SK-N-SH (cell line): ENCODE results near the gene IL9. TPM values are rescaled to one million over a fixed set of nuclear protein-coding genes. Genes with fewer than 3 reads are reported as not detected.

Source experiments
- CTCF ChIA-PET: fragments of 300-600, 350-600 bp; formaldehyde crosslinking; extraction: SDS; loops from one replicate; lab custom pipeline; 2021; lab: Yijun Ruan, JAX
- POLR2A ChIA-PET: fragments of 350-600 bp; sonication (Branson Sonifier 250); formaldehyde crosslinking; extraction: SDS; loops from one replicate; lab custom pipeline; 2020; ENCODE audit warnings: antibody characterized with exemption, inconsistent platforms; lab: Yijun Ruan, JAX
- DNase-seq: peaks from one replicate; pipeline ENCODE4 v3.0.0; 2012
- H2AFZ ChIP-seq: fragments of 200-600 bp; sonication (generic); 2 replicates; pipeline ENCODE4 v1.8.1; 2016; ENCODE audit warnings: antibody characterized with exemption, mild to moderate bottlenecking, low read depth
- H3F3A ChIP-seq: fragments of 200-600 bp; sonication (generic); replicated peaks from 2 replicates; pipeline ENCODE3; 2016; ENCODE audit warnings: antibody characterized with exemption, mild to moderate bottlenecking; ENCODE audit not compliant: insufficient read depth
- H3K27ac ChIP-seq, 2 experiments: fragments of 200-500 bp in 1 of 2; fragments of 200-600 bp in 1 of 2; sonication (Bioruptor generic) in 1 of 2; sonication (generic), shearing (Covaris generic) in 1 of 2; 2 replicates each; pipeline versions ENCODE4 v1.5.1 to v1.6.1; 2014 to 2016; ENCODE audit warnings: low read depth in 2 of 2, inconsistent platforms in 1 of 2, low read length in 1 of 2, mild to moderate bottlenecking in 1 of 2, mixed read lengths in 1 of 2
- H3K27me3 ChIP-seq: fragments of 200-600 bp; sonication (generic), shearing (Covaris generic); 2 replicates; pipeline ENCODE4 v1.6.1; 2016; ENCODE audit warnings: mixed run types; ENCODE audit not compliant: insufficient read depth
- H3K36me3 ChIP-seq, 2 experiments: fragments of 200-500 bp in 1 of 2; fragments of 200-600 bp in 1 of 2; sonication (Bioruptor generic) in 1 of 2; sonication (generic) in 1 of 2; replicated peaks in 1 of 2; 2 replicates each; pipeline versions ENCODE3 to v1.5.1; 2014 to 2016; ENCODE audit warnings: low read length in 1 of 2, mild to moderate bottlenecking in 1 of 2; ENCODE audit not compliant: insufficient read depth in 2 of 2, control insufficient read depth in 1 of 2
- H3K4me1 ChIP-seq, 2 experiments: fragments of 200-500 bp in 1 of 2; fragments of 200-600 bp in 1 of 2; sonication (Bioruptor generic) in 1 of 2; sonication (generic), shearing (Covaris generic) in 1 of 2; 2 replicates each; pipeline versions ENCODE4 v1.5.1 to v1.6.1; 2014 to 2016; ENCODE audit warnings: low read depth in 1 of 2, low read length in 1 of 2, mixed run types in 1 of 2; ENCODE audit not compliant: insufficient read depth in 2 of 2, control insufficient read depth in 1 of 2
- H3K4me2 ChIP-seq: fragments of 200-600 bp; sonication (generic), shearing (Covaris generic); 2 replicates; pipeline ENCODE4 v1.6.1; 2017; ENCODE audit warnings: mixed run types
- H3K4me3 ChIP-seq, 2 experiments: fragments of 200-500 bp in 1 of 2; fragments of 200-600 bp in 1 of 2; sonication (Bioruptor generic) in 1 of 2; sonication (generic), shearing (Covaris generic) in 1 of 2; 2 replicates each; pipeline versions ENCODE4 v1.5.1 to v1.8.1; 2014 to 2016; ENCODE audit warnings: low read depth in 2 of 2, inconsistent platforms in 1 of 2, low read length in 1 of 2, mild to moderate bottlenecking in 1 of 2, mixed read lengths in 1 of 2, moderate library complexity in 1 of 2
- H3K79me2 ChIP-seq: fragments of 200-600 bp; sonication (generic); 2 replicates; pipeline ENCODE4 v1.8.1; 2017; ENCODE audit warnings: mild to moderate bottlenecking; ENCODE audit not compliant: insufficient read depth
- H3K9ac ChIP-seq: fragments of 200-600 bp; sonication (generic); 2 replicates; pipeline ENCODE4 v1.6.1; 2017; ENCODE audit warnings: mixed run types
- H3K9me2 ChIP-seq: fragments of 200-600 bp; sonication (generic); 2 replicates; pipeline ENCODE4 v1.6.1; 2017; ENCODE audit warnings: mixed run types
- H3K9me3 ChIP-seq: fragments of 200-600 bp; sonication (generic); 2 replicates; pipeline ENCODE4 v1.6.1; 2017; ENCODE audit warnings: mixed run types, mild to moderate bottlenecking, moderate library complexity
- H4K20me1 ChIP-seq: fragments of 200-600 bp; sonication (generic); 2 replicates; pipeline ENCODE4 v1.6.1; 2017; ENCODE audit warnings: mild to moderate bottlenecking, mixed run types; ENCODE audit not compliant: insufficient read depth
- CTCF ChIP-seq: fragments of 200-600 bp; sonication (generic); IDR thresholded peaks from 2 replicates; pipeline ENCODE4 v1.6.1; 2017; ENCODE audit warnings: antibody characterized with exemption, mild to moderate bottlenecking, moderate library complexity
- FOSL2 ChIP-seq: IDR thresholded peaks from 2 replicates; pipeline ENCODE4 v1.4.0; 2012; ENCODE audit warnings: low read depth, mild to moderate bottlenecking, moderate library complexity, borderline replicate concordance
- FOXJ3 ChIP-seq: sonication (generic); formaldehyde crosslinking; IDR thresholded peaks from 2 replicates; pipeline ENCODE4 v1.5.1; 2020; ENCODE audit warnings: mild to moderate bottlenecking, missing genetic modification reagents
- FOXM1 ChIP-seq: IDR thresholded peaks from 2 replicates; pipeline ENCODE4 v1.4.0; 2012; ENCODE audit warnings: low read depth, mild to moderate bottlenecking
- GABPA ChIP-seq: IDR thresholded peaks from 2 replicates; pipeline ENCODE4 v1.4.0; 2012; ENCODE audit warnings: low read depth, mild to moderate bottlenecking
- JUND ChIP-seq: IDR thresholded peaks from 2 replicates; pipeline ENCODE4 v1.4.0; 2012
- MEF2A ChIP-seq: IDR thresholded peaks from 2 replicates; pipeline ENCODE4 v1.4.0; 2012; ENCODE audit warnings: low read depth, borderline replicate concordance
- MXI1 ChIP-seq: IDR thresholded peaks from 2 replicates; pipeline ENCODE4 v1.6.1; 2012; ENCODE audit warnings: mild to moderate bottlenecking, low read depth, low read length, improper control_type of control experiment
- NFIC ChIP-seq: IDR thresholded peaks from 2 replicates; pipeline ENCODE4 v1.4.0; 2012; ENCODE audit warnings: borderline replicate concordance
- NRF1 ChIP-seq: IDR thresholded peaks from 2 replicates; pipeline ENCODE4 v1.6.1; 2012; ENCODE audit warnings: low read depth, mild to moderate bottlenecking, low read length
- PBX3 ChIP-seq: IDR thresholded peaks from 2 replicates; pipeline ENCODE4; 2012
- POLR2AphosphoS5 ChIP-seq: IDR thresholded peaks from 2 replicates; pipeline ENCODE4 v1.6.1; 2012; ENCODE audit warnings: low read depth, low read length
- RAD21 ChIP-seq: IDR thresholded peaks from 2 replicates; pipeline ENCODE4 v1.6.1; 2012; ENCODE audit warnings: mild to moderate bottlenecking, low read length
- REST ChIP-seq: IDR thresholded peaks from 2 replicates; pipeline ENCODE4 v1.6.1; 2012; ENCODE audit warnings: mild to moderate bottlenecking, low read depth, low read length, moderate library complexity
- RFX5 ChIP-seq: IDR thresholded peaks from 2 replicates; pipeline ENCODE4 v1.6.1; 2012; ENCODE audit warnings: mild to moderate bottlenecking, improper control_type of control experiment, low read length
- SMC3 ChIP-seq: IDR thresholded peaks from 2 replicates; pipeline ENCODE4 v1.6.1; 2012; ENCODE audit warnings: low read depth, low read length, improper control_type of control experiment
- TCF12 ChIP-seq: IDR thresholded peaks from 2 replicates; pipeline ENCODE4 v1.4.0; 2012
- USF1 ChIP-seq: IDR thresholded peaks from 2 replicates; pipeline ENCODE4 v1.4.0; 2012; ENCODE audit warnings: low read depth, borderline replicate concordance
- YY1 ChIP-seq: IDR thresholded peaks from 2 replicates; pipeline ENCODE4 v1.4.0; 2012; ENCODE audit warnings: low read depth, mild to moderate bottlenecking
- WGBS: methylation state at CpG from one replicate; pipeline ENCODE4 v1.1.6; 2017; ENCODE audit warnings: low lambda C conversion rate; 5-methylcytosine and 5-hydroxymethylcytosine counted together
- polyA plus RNA-seq, 3 experiments: library from polyadenylated mRNA; depleted of rRNA; stranded (reverse); fragments of >200 nt; gene quantifications; 2 replicates each; pipeline ENCODE4 v1.2.3, GENCODE V29; 2012

Gene IL9
- polyA plus RNA-seq, 1 of the 3 experiments (the other 2 are of a cell fraction): not detected

- no peak overlapping the region for H2AFZ ChIP-seq
- CTCF ChIA-PET: interaction anchor here (1.6 kb wide), 1 partner anchor 292 kb away, joined by 4 read pairs; no protein-coding TSS in a partner anchor
- no peak overlapping the region for H3K9ac ChIP-seq
- no peaks in the 10 kb centered on the region for H3K36me3 ChIP-seq
- no peak overlapping the region for H3K27ac ChIP-seq
- DNase-seq: no peak
- H3K4me2 ChIP-seq: no peak overlapping the region
- POLR2A ChIA-PET: no interaction called here
- no peaks in the 10 kb centered on the region for H3K4me1 ChIP-seq
- peaks cover 6% of the 10 kb centered on the region for H3F3A ChIP-seq
- no peaks in the 10 kb centered on the region for H3K9me3 ChIP-seq
- no peak overlapping the region for H3K4me3 ChIP-seq
- no peaks in the 10 kb centered on the region for H3K9me2 ChIP-seq
- WGBS: 61% methylated on average over 3 of the region's 3 CpGs
- no peaks in the 10 kb centered on the region for H3K79me2 ChIP-seq
- TF ChIP-seq MXI1: no peak
- no peak for TF ChIP-seq JUND
- TF ChIP-seq POLR2AphosphoS5: no peak
- TF ChIP-seq FOXJ3 (CRISPR knock-in tag): no peak
- no peak for TF ChIP-seq REST
- TF ChIP-seq FOXM1: no peak
- no peak for TF ChIP-seq NRF1
- TF ChIP-seq TCF12: no peak
- TF ChIP-seq GABPA: no peak
- TF ChIP-seq FOSL2: no peak
- no peak for TF ChIP-seq NFIC
- TF ChIP-seq PBX3: no peak
- no peak for TF ChIP-seq RAD21
- no peak for TF ChIP-seq CTCF
- no peak for TF ChIP-seq USF1
- no peak for TF ChIP-seq YY1
- no peak for TF ChIP-seq RFX5
- no peak for TF ChIP-seq MEF2A
- TF ChIP-seq SMC3: no peak
- H4K20me1 ChIP-seq: no peaks in the 10 kb centered on the region
- H3K27me3 ChIP-seq: no peaks in the 10 kb centered on the region
Measured at GRCh38 chr5:135920199-135920598, 24.6 kb upstream of the IL9 start.
